Renal cortex interstitium (tissue), 11 donors: ENCODE data around the gene SAT1. TPM values are rescaled to one million over a fixed set of nuclear protein-coding genes. Genes with fewer than 3 reads are reported as not detected.
"Not testable (repeated sequence)": the region's sequence is repeated elsewhere in the genome, so short reads cannot be mapped to it uniquely, and the experiment has no call there.

Experiments used
- DNase-seq, 11 donors: peaks; one replicate each; pipeline ENCODE4 v3.0.0-alpha.2; 2013; ENCODE audit warnings: low read depth in 9 of 11, low spot score in 4 of 11; ENCODE audit errors: extremely low read depth in 1 of 11
- polyA plus RNA-seq, 3 donors: library from polyadenylated mRNA; unstranded; fragments of 120-200 nt; gene quantifications; one replicate each; pipeline ENCODE4 v1.2.1, GENCODE V29; 2013; ENCODE audit not compliant: insufficient read length in 3 of 3

SAT1 gene
- polyA plus RNA-seq, 3 donors: 194 to 321 (median 262) TPM

GRCh38 chrX:23756165-23756564 lies 26.8 kb upstream of the SAT1 start:
- DNase-seq: no peak

GRCh38 chrX:23759821-23760220 lies 23.2 kb upstream of the SAT1 start:
- no peak for DNase-seq

GRCh38 chrX:23764188-23764984 lies 18.6 kb upstream of the SAT1 start:
- no peak for DNase-seq

GRCh38 chrX:23765449-23765848 lies 17.5 kb upstream of the SAT1 start:
- no peak for DNase-seq

- DNase-seq: no peak
These were observed 17.1 kb upstream of the SAT1 start for GRCh38 chrX:23765868-23766267.

- no peak for DNase-seq
These were observed 16.1 kb upstream of the SAT1 start for GRCh38 chrX:23766650-23767551.

- DNase-seq: no peak
These were observed 12.8 kb upstream of the SAT1 start for GRCh38 chrX:23770142-23770541.

- DNase-seq: not testable (repeated sequence)
These were observed 11.9 kb upstream of the SAT1 start for GRCh38 chrX:23771086-23771485.

- DNase-seq: no peak
These were observed 9.3 kb upstream of the SAT1 start for GRCh38 chrX:23773601-23774175.

GRCh38 chrX:23776363-23776762 lies 6.6 kb upstream of the SAT1 start:
- DNase-seq: no peak

GRCh38 chrX:23779025-23779424 lies 3.9 kb upstream of the SAT1 start:
- DNase-seq: no peak

GRCh38 chrX:23782455-23782854 lies 518 bp upstream of the SAT1 start:
- DNase-seq: no peak

- DNase-seq: no peak
These were observed 856 bp downstream of the SAT1 start for GRCh38 chrX:23783589-23784469.

- DNase-seq: no peak
These were observed 1.7 kb downstream of the SAT1 start for GRCh38 chrX:23784470-23785331.

- DNase-seq: no peak
These were observed 2.6 kb downstream of the SAT1 start for GRCh38 chrX:23785580-23785979.

GRCh38 chrX:23786268-23786815 lies 3.4 kb downstream of the SAT1 start:
- DNase-seq: no peak

GRCh38 chrX:23787745-23788118 lies 4.8 kb downstream of the SAT1 start:
- DNase-seq: no peak

- no peak for DNase-seq
These were observed 5.5 kb downstream of the SAT1 start for GRCh38 chrX:23788521-23788920.
